Right lobe of liver (tissue), 4 donors: Measurements from ENCODE around the gene RELL1.

Source experiments
- CTCF ChIP-seq, 4 donors: fragments of 200-600 bp in 3 of 4; fragments of 450-650 bp in 1 of 4; IDR thresholded peaks; one replicate each; pipeline versions ENCODE4 v1.5.1 to v1.8.0; 2016 to 2022; ENCODE audit warnings: antibody characterized with exemption in 4 of 4, mild to moderate bottlenecking in 2 of 4
- POLR2A ChIP-seq: fragments of 450-650 bp; IDR thresholded peaks from one replicate; pipeline ENCODE4 v1.6.1; 2017; ENCODE audit warnings: antibody characterized with exemption, mild to moderate bottlenecking
- donor health status: DM: no; HTN: no; CAD: no.
- donor health status: DM: no; HTN: no; CAD: no.
- donor health status: DM: no; HTN: yes; CAD: no.

GRCh38 chr4:37689353-37690095 lies 3.3 kb upstream of the RELL1 start:
- TF ChIP-seq POLR2A (no peak), CTCF (IDR thresholded peaks at IDR 0.05) (no peak)
